Erythroblast (primary cell): ENCODE measurements around the gene MRPL9.

ENCODE experiments used
- GATA1 ChIP-seq: IDR thresholded peaks from 2 replicates; pipeline ENCODE4 v1.6.1; 2011; ENCODE audit warnings: low read depth, mild to moderate bottlenecking, control low read depth, low read length, moderate library complexity
- POLR2A ChIP-seq: IDR thresholded peaks from 2 replicates; pipeline ENCODE4 v1.6.1; 2011; ENCODE audit warnings: mild to moderate bottlenecking, low read length

DNA sequence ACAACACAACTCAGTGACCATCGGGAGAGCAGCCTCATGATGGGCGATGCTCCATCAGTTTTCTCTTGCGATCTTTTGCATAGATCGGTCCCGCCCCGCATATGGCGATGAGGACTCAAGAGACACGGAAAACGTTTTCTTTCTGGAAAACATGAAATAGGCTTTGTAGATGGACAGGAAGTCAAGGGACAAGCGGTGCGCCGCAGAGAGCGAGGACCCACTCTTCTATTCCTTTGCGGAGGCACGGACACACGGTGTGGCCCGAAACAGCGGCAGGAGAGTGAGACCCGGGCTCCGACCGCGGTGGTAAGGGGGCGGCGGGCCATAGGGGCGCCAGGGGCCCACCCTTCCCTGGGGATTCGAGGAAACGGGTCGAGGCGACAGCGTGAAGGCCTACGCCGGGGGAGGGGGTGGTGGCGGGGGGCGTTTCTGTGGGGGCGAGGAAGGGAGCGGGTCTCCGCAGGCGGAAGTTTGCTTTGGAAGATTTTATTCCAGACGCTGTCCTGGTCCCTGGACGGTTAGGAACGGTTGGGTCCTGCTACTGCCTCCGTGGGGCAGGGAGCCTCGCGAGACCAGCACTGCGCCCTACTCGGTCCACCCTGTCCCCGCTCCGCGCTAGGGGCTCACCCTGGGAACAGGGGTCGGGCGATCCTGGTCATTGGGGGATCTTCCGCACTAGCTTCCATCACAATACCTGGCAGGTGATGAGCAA, 27.8 kb upstream of the MRPL9 start:
- TF ChIP-seq POLR2A (no peak), GATA1 (no peak)
